ENCODE data around the gene TCF7L1. TPM values are rescaled to one million over a fixed set of nuclear protein-coding genes. Genes with fewer than 3 reads are reported as not detected.

The TCF7L1 gene
- total RNA-seq, 1 donor from 2014 or later = 62.7 TPM

- peak overlapping the region; percentile 90 for H3K27ac Mint-ChIP-seq
- DNase-seq (ENCODE audit: low spot score, unreplicated experiment) = no peak
- TF ChIP-seq CTCF (IDR thresholded peaks at IDR 0.05; ENCODE audit: unreplicated experiment) = no peak
- no peaks in the 10 kb centered on the region for H3K9me3 Mint-ChIP-seq (ENCODE audit: low read depth)
- H3K4me3 Mint-ChIP-seq (ENCODE audit: low read depth) = no peak overlapping the region
- peaks cover 2% of the 10 kb centered on the region for H3K36me3 Mint-ChIP-seq (ENCODE audit: insufficient read depth)
- no peaks in the 10 kb centered on the region for H3K27me3 Mint-ChIP-seq
- H3K4me1 Mint-ChIP-seq (ENCODE audit: low read depth) = peaks cover 59% of the 10 kb centered on the region
These were observed 42.4 kb downstream of the TCF7L1 start for GRCh38 chr2:85175369-85176299.

- no peaks in the 10 kb centered on the region for H3K27me3 Mint-ChIP-seq
- H3K36me3 Mint-ChIP-seq (ENCODE audit: insufficient read depth) = peaks cover 2% of the 10 kb centered on the region
- DNase-seq (ENCODE audit: low spot score, unreplicated experiment) = no peak
- no peaks in the 10 kb centered on the region for H3K9me3 Mint-ChIP-seq (ENCODE audit: low read depth)
- TF ChIP-seq CTCF (IDR thresholded peaks at IDR 0.05; ENCODE audit: unreplicated experiment) = no peak
- no peak overlapping the region for H3K27ac Mint-ChIP-seq
- no peak overlapping the region for H3K4me3 Mint-ChIP-seq (ENCODE audit: low read depth)
- H3K4me1 Mint-ChIP-seq (ENCODE audit: low read depth) = peaks cover 66% of the 10 kb centered on the region
These were observed 44.0 kb downstream of the TCF7L1 start for GRCh38 chr2:85177031-85177824.

GRCh38 chr2:85178154-85178553, 45.0 kb downstream of the TCF7L1 start:
- H3K9me3 Mint-ChIP-seq (ENCODE audit: low read depth) = no peaks in the 10 kb centered on the region
- H3K4me3 Mint-ChIP-seq (ENCODE audit: low read depth) = no peak overlapping the region
- no peaks in the 10 kb centered on the region for H3K27me3 Mint-ChIP-seq
- H3K4me1 Mint-ChIP-seq (ENCODE audit: low read depth) = peaks cover 61% of the 10 kb centered on the region
- no peak for TF ChIP-seq CTCF (IDR thresholded peaks at IDR 0.05; ENCODE audit: unreplicated experiment)
- no peaks in the 10 kb centered on the region for H3K36me3 Mint-ChIP-seq (ENCODE audit: insufficient read depth)
- peak overlapping the region; percentile 77 for H3K27ac Mint-ChIP-seq
- DNase-seq (ENCODE audit: low spot score, unreplicated experiment) = no peak

GRCh38 chr2:85178980-85179411, 45.8 kb downstream of the TCF7L1 start:
- Mint-ChIP-seq H3K27me3 (no peaks in the 10 kb centered on the region), H3K27ac (peak overlapping the region; percentile 42)
- TF ChIP-seq CTCF (IDR thresholded peaks at IDR 0.05; ENCODE audit: unreplicated experiment) = no peak

GRCh38 chr2:85179541-85179940, 46.3 kb downstream of the TCF7L1 start:
- no peak for TF ChIP-seq CTCF (IDR thresholded peaks at IDR 0.05; ENCODE audit: unreplicated experiment)
- Mint-ChIP-seq H3K4me1 (ENCODE audit: low read depth) (peaks cover 56% of the 10 kb centered on the region), H3K27ac (no peak overlapping the region), H3K36me3 (ENCODE audit: insufficient read depth) (no peaks in the 10 kb centered on the region), H3K4me3 (ENCODE audit: low read depth) (no peak overlapping the region), H3K27me3 (no peaks in the 10 kb centered on the region), H3K9me3 (ENCODE audit: low read depth) (no peaks in the 10 kb centered on the region)
- DNase-seq (ENCODE audit: low spot score, unreplicated experiment) = no peak

More at GRCh38 chr2:85178980-85179411, 45.8 kb downstream of the TCF7L1 start:
- DNase-seq (ENCODE audit: low spot score, unreplicated experiment) = no peak
- Mint-ChIP-seq H3K4me3 (ENCODE audit: low read depth) (no peak overlapping the region), H3K36me3 (ENCODE audit: insufficient read depth) (no peaks in the 10 kb centered on the region), H3K4me1 (ENCODE audit: low read depth) (peaks cover 60% of the 10 kb centered on the region), H3K9me3 (ENCODE audit: low read depth) (no peaks in the 10 kb centered on the region)

All from progenitor cell of endocrine pancreas (in vitro differentiated cells).